Left lung (tissue), 10 donors: Measurements from ENCODE around the gene ASZ1. TPM values are rescaled to one million over a fixed set of nuclear protein-coding genes. Genes with fewer than 3 reads are reported as not detected.
A peak's percentile ranks its signal among the peaks of the same experiment; 100 is the strongest.
"Not testable (repeated sequence)": the region's sequence is repeated elsewhere in the genome, so short reads cannot be mapped to it uniquely, and the experiment has no call there.

ENCODE experiments used
- ATAC-seq: fragments of 200-7000 bp; cut with Tn5 transposase; one replicate; pipeline ENCODE4 v1.9.1; 2020; ENCODE audit warnings: moderate library complexity
- DNase-seq, 4 donors: peaks; one replicate each; pipeline ENCODE4 v3.0.0-alpha.2; 2013 to 2020
- H3K27ac ChIP-seq, 2 donors: fragments of 200-600 bp; sonication (generic) in 1 of 2; one replicate each; pipeline versions ENCODE4 v1.5.0 to v1.8.0; 2020 to 2021
- H3K27me3 ChIP-seq, 2 donors: fragments of 200-600 bp; sonication (generic) in 1 of 2; one replicate each; pipeline versions ENCODE4 v1.5.0 to v1.8.0; 2020 to 2021
- H3K36me3 ChIP-seq, 2 donors: fragments of 200-600 bp; sonication (generic) in 1 of 2; one replicate each; pipeline versions ENCODE4 v1.5.0 to v1.8.0; 2020 to 2021
- H3K4me1 ChIP-seq, 2 donors: fragments of 200-600 bp; one replicate each; pipeline ENCODE4 v1.8.0; 2021
- H3K4me3 ChIP-seq, 2 donors: fragments of 200-600 bp; sonication (generic) in 1 of 2; one replicate each; pipeline versions ENCODE4 v1.5.0 to v1.8.0; 2020 to 2021; ENCODE audit warnings: mild to moderate bottlenecking in 1 of 2
- H3K9me3 ChIP-seq, 2 donors: fragments of 200-600 bp; sonication (generic) in 1 of 2; one replicate each; pipeline versions ENCODE4 v1.5.0 to v1.8.0; 2020 to 2021
- intact Hi-C, 2 donors: fragments of 100-400 bp; cut with DNase I; formaldehyde crosslinking; loops; one replicate each; pipeline versions ENCODE4 v1.11.2 to v1.14.2; 2022
- polyA plus RNA-seq, 6 donors: library from polyadenylated mRNA; unstranded; fragments of 120-200 nt; gene quantifications; one replicate each; pipeline ENCODE4 v1.2.1, GENCODE V29; 2013; ENCODE audit not compliant: insufficient read length in 6 of 6
- total RNA-seq, 2 donors: library from RNA; stranded (reverse); fragmentation: NEBNext Ultra II Directional; extraction: Animal tissue kit (Norgen Biotek cat#: 25700); gene quantifications; one replicate each; pipeline ENCODE4 v1.2.1, GENCODE V29; 2021
- TF ChIP-seq, protein P1 (sequence below), 2 donors: fragments of 200-600 bp; sonication (generic) in 1 of 2; IDR thresholded peaks; one replicate each; pipeline versions ENCODE4 v1.5.0 to v1.8.0; 2021; ENCODE audit warnings: antibody characterized with exemption in 2 of 2
- donor health status: DM: no; HTN: yes; CAD: no.
- donor health status: DM: no; HTN: no; CAD: no.

Gene ASZ1
- total and polyA plus RNA-seq, 8 donors, result 0.39 to 1.4 (median 1.0) TPM; not detected in 1

DNA sequence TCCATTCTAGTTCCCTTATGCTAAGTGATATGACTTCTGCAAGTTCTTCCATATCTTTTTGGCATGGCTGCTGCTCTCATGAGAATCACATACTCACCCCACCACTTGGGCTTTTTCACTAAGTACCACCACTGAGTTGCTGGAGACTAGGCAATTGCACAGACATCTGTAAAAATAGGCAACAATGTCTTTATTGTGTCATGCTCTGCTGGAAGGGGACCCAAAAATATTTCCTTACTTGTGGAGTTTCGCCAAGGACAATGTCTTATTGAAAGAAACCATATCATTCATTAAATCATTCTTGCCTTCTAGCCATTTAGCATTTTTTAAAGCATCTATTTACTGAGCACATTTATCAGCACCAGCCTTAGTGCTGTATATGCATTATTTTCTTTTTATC lies 17.4 kb upstream of the ASZ1 start:
- intact Hi-C loops, result no loop called here
- TF ChIP-seq, protein P1, sequence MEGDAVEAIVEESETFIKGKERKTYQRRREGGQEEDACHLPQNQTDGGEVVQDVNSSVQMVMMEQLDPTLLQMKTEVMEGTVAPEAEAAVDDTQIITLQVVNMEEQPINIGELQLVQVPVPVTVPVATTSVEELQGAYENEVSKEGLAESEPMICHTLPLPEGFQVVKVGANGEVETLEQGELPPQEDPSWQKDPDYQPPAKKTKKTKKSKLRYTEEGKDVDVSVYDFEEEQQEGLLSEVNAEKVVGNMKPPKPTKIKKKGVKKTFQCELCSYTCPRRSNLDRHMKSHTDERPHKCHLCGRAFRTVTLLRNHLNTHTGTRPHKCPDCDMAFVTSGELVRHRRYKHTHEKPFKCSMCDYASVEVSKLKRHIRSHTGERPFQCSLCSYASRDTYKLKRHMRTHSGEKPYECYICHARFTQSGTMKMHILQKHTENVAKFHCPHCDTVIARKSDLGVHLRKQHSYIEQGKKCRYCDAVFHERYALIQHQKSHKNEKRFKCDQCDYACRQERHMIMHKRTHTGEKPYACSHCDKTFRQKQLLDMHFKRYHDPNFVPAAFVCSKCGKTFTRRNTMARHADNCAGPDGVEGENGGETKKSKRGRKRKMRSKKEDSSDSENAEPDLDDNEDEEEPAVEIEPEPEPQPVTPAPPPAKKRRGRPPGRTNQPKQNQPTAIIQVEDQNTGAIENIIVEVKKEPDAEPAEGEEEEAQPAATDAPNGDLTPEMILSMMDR (IDR thresholded peaks at IDR 0.05), result no peak
- H3K27ac ChIP-seq, result no peak overlapping the region
- H3K4me1 ChIP-seq, result no peaks in the 10 kb centered on the region
- H3K27me3 ChIP-seq, result no peaks in the 10 kb centered on the region
- no peaks in the 10 kb centered on the region for H3K36me3 ChIP-seq
- H3K9me3 ChIP-seq, result peaks cover 0 to 6% of the 10 kb centered on the region in 2 donors
- ATAC-seq, result no peak
- no peak overlapping the region for H3K4me3 ChIP-seq
- no peak for DNase-seq

DNA sequence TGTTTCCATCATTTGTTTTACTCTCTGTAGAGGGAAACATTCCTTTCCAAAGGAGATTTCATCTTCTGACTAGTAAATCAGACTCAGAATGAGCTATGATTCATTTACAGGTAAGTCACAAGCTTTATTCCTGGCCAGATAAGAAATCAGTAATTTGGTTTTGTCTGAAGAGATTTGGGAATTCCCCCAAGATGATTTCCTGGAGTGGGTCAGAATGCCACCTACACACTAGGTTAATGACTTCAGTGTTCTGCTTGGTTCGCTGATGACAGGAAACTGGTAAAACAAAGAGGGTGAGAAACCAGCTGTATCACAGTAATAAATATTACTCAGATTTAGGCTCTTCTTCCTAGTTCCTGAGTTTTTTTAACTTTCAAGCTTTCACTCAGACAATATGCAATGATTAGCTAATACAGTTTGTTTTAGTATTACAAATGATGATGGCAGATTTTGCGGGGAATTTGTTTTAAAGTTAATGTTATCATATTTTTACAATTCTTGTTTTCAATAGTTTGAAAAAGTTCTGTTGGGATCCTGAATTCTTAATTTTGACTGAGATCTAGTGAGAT lies 8.3 kb upstream of the ASZ1 start:
- no peaks in the 10 kb centered on the region for H3K9me3 ChIP-seq
- no peaks in the 10 kb centered on the region for H3K4me1 ChIP-seq
- DNase-seq, result no peak
- TF ChIP-seq, protein P1 (IDR thresholded peaks at IDR 0.05), result no peak
- H3K4me3 ChIP-seq, result no peak overlapping the region
- ATAC-seq, result peak; percentile 50
- intact Hi-C loops, result no loop called here
- no peaks in the 10 kb centered on the region for H3K36me3 ChIP-seq
- H3K27ac ChIP-seq, result no peak overlapping the region
- no peaks in the 10 kb centered on the region for H3K27me3 ChIP-seq

DNA sequence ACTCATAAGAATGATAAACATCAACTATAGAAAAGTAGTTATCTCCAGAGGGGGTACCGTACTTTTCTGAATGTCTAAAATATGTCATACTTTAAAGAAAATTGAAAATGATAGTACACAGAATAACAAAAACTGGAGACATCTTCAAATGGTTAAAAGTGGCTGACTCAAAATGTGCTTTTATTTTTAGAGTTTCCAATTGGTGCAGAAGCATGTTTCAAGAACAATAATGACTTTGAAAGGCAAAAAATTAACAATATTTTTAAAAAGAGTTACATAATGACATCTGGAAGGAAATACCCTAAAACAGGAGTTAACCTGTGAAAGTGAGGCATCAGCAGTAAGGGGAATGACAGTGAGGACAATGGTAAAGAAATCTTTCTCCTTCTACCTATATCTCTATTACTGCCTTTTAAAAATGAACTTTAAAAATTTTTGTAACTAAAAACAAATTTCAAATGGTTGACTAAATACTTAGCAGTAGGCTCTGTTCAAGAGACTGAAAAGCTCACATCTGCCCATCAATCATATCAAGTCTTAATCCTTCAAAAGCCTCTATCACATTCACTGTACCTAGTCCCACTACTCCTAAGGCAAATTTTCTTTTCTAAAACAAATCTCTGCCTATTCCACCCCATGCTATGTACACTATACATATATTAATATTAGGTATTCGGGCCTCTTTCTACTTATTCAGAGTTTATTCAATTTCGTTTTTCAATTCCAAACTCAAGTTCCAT lies 3.0 kb downstream of the ASZ1 start:
- H3K9me3 ChIP-seq, result peaks cover 0 to 3% of the 10 kb centered on the region in 2 donors
- TF ChIP-seq, protein P1 (IDR thresholded peaks at IDR 0.05), result no peak
- H3K36me3 ChIP-seq, result no peaks in the 10 kb centered on the region
- intact Hi-C loops, result no loop called here
- no peak overlapping the region for H3K4me3 ChIP-seq
- H3K27me3 ChIP-seq, result no peaks in the 10 kb centered on the region
- ATAC-seq, result no peak
- no peak overlapping the region for H3K27ac ChIP-seq
- no peak for DNase-seq
- H3K4me1 ChIP-seq, result no peaks in the 10 kb centered on the region

DNA sequence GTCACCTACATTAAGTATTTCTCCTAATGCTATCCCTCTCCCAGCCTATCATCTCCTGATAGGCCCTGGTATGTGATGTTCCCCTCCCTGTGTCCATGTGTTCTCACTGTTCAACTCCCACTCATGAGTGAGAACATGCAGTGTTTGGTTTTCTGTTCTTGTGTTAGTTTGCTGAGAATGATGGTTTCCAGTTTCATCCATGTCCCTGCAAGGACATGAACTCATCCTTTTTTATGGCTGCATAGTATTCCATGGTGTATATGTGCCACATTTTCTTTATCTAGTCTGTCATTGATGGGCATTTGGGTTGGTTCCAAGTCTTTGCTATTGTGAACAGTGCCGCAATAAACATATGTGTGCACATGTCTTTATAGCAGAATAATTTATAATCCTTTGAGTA lies 12.7 kb downstream of the ASZ1 start:
- DNase-seq, H3K27me3 ChIP-seq, H3K36me3 ChIP-seq, ATAC-seq, H3K9me3 ChIP-seq, H3K27ac ChIP-seq, H3K4me1 ChIP-seq, intact Hi-C loops, H3K4me3 ChIP-seq: not testable (repeated sequence)

DNA sequence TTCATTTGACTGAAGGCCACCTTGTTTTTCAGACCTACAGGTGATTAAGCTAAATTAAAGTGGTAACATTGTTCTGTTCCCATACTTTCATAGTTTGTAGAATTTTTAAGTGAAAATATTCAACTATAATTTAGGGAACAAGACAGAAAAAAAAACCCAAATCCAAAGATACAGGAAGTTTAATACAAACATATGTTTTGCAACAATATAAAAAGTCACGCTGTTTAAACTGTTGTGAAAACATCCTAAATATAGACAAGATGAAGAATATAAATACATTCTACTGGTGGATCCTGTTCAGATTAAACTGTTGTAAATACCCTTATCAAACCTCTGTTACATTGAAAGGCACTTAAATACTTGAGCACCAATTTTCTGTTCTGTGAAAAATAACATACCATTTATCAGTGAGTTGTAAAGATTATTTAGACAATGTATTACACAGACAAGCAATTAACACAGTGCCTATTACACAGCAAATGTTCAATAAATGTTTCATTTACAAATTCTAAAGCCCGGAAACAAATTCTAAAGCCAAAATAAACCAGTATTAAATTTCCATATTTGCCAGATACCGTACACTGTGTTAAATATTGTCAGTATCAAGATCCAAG lies 14.2 kb downstream of the ASZ1 start:
- H3K9me3 ChIP-seq, result no peaks in the 10 kb centered on the region
- TF ChIP-seq, protein P1 (IDR thresholded peaks at IDR 0.05), result no peak
- H3K27ac ChIP-seq, result no peak overlapping the region
- H3K36me3 ChIP-seq, result no peaks in the 10 kb centered on the region
- ATAC-seq (no peak), DNase-seq (no peak)
- H3K4me3 ChIP-seq, result no peak overlapping the region
- intact Hi-C loops, result no loop called here
- H3K27me3 ChIP-seq, result no peaks in the 10 kb centered on the region
- no peaks in the 10 kb centered on the region for H3K4me1 ChIP-seq
